ENCODE results near the gene RC3H2. TPM values are rescaled to one million over a fixed set of nuclear protein-coding genes. Genes with fewer than 3 reads are reported as not detected.

Gene RC3H2
- total and polyA plus RNA-seq, 7 donors = 11.4 to 49.5 (median 43.8) TPM

DNA sequence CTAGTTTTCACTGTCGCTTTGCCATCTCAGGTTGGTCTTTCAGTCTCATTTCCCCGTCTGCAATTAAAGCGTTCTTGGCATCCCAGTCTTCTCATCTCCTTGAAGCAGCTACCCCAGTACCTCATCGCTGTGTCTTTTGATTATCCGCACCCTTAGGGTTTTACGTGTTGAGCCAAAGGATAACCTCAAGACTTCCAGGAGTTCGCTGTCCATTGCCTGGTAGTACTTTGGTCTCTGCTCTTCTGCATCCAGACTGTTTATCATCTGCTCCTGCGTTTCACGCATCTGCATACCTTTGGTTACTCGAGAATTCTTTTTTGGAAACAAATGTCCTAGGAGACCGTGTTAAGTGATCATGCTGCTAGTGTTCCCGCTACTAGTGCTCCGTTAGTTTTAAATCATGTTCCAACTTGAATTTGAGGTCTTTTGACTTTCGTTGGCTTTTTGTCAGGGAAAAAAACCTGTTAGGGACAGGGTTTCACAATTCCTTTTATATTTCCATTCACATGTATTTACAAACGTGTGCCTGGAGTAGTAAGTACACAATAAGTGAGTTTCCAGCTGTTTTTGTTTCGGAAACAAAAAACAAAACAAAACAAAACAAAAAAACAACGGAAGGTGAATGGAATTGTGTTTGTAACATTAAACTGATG, 36.5 kb upstream of the RC3H2 start:
- Histone ChIP-seq H3K9me3 (no peaks in the 10 kb centered on the region), H3K36me3 (peaks cover 0 to 18% (median 0%) of the 10 kb centered on the region in 4 donors), H3K27ac (peak overlapping the region; percentile 92 to 97 (median 94)), H3K27me3 (no peaks in the 10 kb centered on the region), H3K4me3 (peak overlapping the region; percentile 72 to 86 (median 80)), H3K4me1 (peaks cover 0 to 56% (median 43%) of the 10 kb centered on the region in 4 donors)
- intact Hi-C loops (cut with DNase I) = loop anchor here (2.0 kb wide), 1 partner anchor 37 kb away; the partner anchor contains the start of gene RC3H2
- peak; percentile 52 for DNase-seq
- 3 to 13% methylated on average over 17 of the region's 17 CpGs for WGBS, 2 donors
- TF ChIP-seq POLR2AphosphoS5 (IDR thresholded peaks at IDR 0.05) (peak in 2 of 4 donors; percentile 17 to 32), EP300 (IDR thresholded peaks at IDR 0.05) (no peak), POLR2A (IDR thresholded peaks at IDR 0.05) (no peak)
- TF ChIP-seq, protein P1, sequence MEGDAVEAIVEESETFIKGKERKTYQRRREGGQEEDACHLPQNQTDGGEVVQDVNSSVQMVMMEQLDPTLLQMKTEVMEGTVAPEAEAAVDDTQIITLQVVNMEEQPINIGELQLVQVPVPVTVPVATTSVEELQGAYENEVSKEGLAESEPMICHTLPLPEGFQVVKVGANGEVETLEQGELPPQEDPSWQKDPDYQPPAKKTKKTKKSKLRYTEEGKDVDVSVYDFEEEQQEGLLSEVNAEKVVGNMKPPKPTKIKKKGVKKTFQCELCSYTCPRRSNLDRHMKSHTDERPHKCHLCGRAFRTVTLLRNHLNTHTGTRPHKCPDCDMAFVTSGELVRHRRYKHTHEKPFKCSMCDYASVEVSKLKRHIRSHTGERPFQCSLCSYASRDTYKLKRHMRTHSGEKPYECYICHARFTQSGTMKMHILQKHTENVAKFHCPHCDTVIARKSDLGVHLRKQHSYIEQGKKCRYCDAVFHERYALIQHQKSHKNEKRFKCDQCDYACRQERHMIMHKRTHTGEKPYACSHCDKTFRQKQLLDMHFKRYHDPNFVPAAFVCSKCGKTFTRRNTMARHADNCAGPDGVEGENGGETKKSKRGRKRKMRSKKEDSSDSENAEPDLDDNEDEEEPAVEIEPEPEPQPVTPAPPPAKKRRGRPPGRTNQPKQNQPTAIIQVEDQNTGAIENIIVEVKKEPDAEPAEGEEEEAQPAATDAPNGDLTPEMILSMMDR (IDR thresholded peaks at IDR 0.05) = no peak

DNA sequence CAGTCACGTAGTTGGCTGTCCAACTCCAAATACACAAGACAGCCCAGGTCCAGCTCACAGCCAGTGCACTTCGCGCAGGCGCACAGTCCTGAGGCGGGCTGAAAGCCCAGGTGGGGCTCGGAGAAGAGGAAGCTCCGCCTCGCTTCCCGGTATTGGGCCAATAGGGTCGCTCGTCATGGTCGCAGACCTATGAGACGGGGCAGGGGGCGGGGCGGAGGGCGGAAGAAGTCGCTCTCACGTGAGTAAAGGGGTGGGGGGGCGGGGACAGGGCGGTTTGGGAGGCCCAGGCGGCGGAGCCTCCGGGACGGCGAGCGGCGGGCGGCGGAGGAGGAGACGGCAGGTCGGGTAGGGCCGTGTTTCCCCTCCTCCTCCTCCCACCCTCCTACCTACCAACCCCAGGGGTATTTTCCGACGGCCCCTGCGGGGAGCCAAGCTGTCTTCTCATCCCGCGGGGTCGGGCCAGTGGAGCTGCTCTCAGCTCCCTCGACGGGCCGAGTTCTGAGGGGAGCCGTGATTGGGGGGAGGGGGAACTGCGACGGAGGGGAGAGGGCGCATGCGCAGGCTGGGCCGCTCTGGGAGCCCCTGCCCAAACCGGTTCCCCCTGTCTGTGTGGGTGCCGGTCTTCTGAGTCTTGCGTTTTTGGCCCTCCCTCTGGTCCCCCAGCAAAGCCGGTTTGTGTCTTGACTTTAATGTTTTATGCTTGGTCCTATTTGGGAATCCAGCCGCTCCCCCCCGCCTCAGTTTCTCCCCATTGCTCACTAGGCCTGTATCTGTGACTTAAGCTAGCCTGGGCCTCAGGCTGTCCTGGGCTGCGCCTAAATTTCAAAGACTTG, 35.8 kb upstream of the RC3H2 start, which contains the start of gene RABGAP1:
RABGAP1 (plus strand) TSS at position 272 of the 833 bp plus-strand sequence. CDS start 16,040 bp downstream, outside the sequence.
- H3K9me3 ChIP-seq = no peaks in the 10 kb centered on the region
- intact Hi-C loops (cut with DNase I) = loop anchor here (2.0 kb wide), 1 partner anchor 36 kb away; the partner anchor contains the start of gene RC3H2
- DNase-seq = peak; percentile 100
- H3K4me1 ChIP-seq = peaks cover 0 to 49% (median 35%) of the 10 kb centered on the region in 4 donors
- 0% methylated on average over 54 of the region's 54 CpGs for WGBS, 2 donors
- H3K36me3 ChIP-seq = peaks cover 0 to 24% (median 2%) of the 10 kb centered on the region in 4 donors
- TF ChIP-seq POLR2A (IDR thresholded peaks at IDR 0.05) (peak; percentile 76 to 81), EP300 (IDR thresholded peaks at IDR 0.05) (peak in 1 of 4 donors; percentile 32), POLR2AphosphoS5 (IDR thresholded peaks at IDR 0.05) (peak; percentile 91 to 98 (median 96))
- TF ChIP-seq, protein P1 (IDR thresholded peaks at IDR 0.05) = no peak
- H3K4me3 ChIP-seq = peak within 1 kb of the TSS; percentile 72 to 86 (median 80)
- H3K27me3 ChIP-seq = no peaks in the 10 kb centered on the region
- peak within 1 kb of the TSS; percentile 92 to 97 (median 94) for H3K27ac ChIP-seq

DNA sequence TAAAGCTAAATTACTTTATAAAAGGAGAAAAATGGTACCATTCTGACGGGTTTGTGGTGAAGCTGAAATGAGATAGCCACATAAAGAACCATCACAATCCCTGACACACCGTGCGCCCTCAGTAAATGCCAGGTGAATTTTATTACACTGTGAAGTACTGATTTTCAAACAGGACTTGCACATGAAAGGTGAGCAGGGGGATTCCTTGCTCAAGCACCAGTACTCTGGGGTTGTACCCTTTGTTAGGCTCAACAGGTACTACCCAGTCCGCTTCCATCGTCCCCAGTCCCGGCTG, 35.2 kb upstream of the RC3H2 start:
- WGBS, 2 donors = 16 to 25% methylated on average over 6 of the region's 6 CpGs

DNA sequence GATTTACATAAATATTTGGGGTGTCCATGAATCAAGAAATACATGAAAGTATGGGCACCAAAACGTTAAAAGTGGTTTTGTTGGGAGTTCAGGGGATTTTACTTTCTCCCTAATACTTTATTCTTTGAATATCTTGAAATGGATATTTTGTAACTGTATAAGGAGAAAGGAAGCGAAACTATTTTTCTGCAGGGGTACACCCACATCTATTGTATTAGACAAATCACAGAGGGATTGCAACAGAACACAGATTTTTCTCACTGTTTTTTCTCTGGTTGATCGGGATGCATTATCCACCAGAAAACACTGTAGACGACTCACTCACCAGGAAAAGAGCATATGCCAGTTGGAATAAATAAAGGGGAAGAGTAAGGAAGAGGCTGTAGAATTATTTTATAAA, 34.4 kb upstream of the RC3H2 start:
- DNase-seq = no peak
- 85 to 92% methylated on average over 4 of the region's 4 CpGs for WGBS, 2 donors
- Histone ChIP-seq H3K27me3 (no peaks in the 10 kb centered on the region), H3K36me3 (peaks cover 0 to 24% (median 2%) of the 10 kb centered on the region in 4 donors), H3K4me3 (no peak overlapping the region), H3K9me3 (no peaks in the 10 kb centered on the region), H3K27ac (no peak overlapping the region), H3K4me1 (peaks cover 0 to 38% (median 22%) of the 10 kb centered on the region in 4 donors)
- intact Hi-C loops (cut with DNase I) = no loop called here
- TF ChIP-seq, protein P1 (IDR thresholded peaks at IDR 0.05) = no peak
- TF ChIP-seq POLR2AphosphoS5 (IDR thresholded peaks at IDR 0.05) (no peak), POLR2A (IDR thresholded peaks at IDR 0.05) (no peak), EP300 (IDR thresholded peaks at IDR 0.05) (no peak)

More for the DNA sequence above, 35.2 kb upstream of the RC3H2 start:
- DNase-seq = no peak
- intact Hi-C loops (cut with DNase I) = loop anchor here (2.0 kb wide), 1 partner anchor 36 kb away; the partner anchor contains the start of gene RC3H2
- H3K4me1 ChIP-seq = peaks cover 0 to 43% (median 30%) of the 10 kb centered on the region in 4 donors
- H3K4me3 ChIP-seq = peak overlapping the region; percentile 6 to 86 (median 78)
- H3K27ac ChIP-seq = peak overlapping the region; percentile 75 to 97 (median 92)
- peaks cover 0 to 24% (median 2%) of the 10 kb centered on the region in 4 donors for H3K36me3 ChIP-seq
- no peaks in the 10 kb centered on the region for H3K9me3 ChIP-seq
- TF ChIP-seq POLR2AphosphoS5 (IDR thresholded peaks at IDR 0.05) (no peak), POLR2A (IDR thresholded peaks at IDR 0.05) (no peak), EP300 (IDR thresholded peaks at IDR 0.05) (no peak)
- TF ChIP-seq, protein P1 (IDR thresholded peaks at IDR 0.05) = no peak
- no peaks in the 10 kb centered on the region for H3K27me3 ChIP-seq

Measured in sigmoid colon (tissue), 7 donors.